ENCODE results near the gene ACSL6.

ACSL6 gene

DNA sequence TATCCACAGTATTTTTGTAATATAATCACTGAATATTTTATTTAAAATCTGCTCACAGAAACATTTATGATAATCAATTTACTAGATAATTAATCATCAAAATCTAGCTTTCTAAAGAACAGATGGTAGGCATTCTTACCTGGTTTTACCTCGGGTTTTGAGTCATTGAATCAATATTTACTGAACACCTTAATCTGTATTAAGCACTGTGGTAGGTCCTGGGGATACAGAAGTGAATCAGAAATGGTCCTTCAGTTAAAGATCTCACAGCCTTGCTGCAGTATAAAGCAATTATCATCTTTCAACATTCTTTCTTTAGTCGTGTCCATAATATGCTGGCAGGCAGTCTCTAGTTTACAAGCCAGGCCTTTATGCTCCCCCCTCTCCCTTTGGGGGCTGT lies 64.0 kb downstream of the ACSL6 start:
- Histone ChIP-seq H3K27ac (ENCODE audit: low read depth, low read length) (no peak overlapping the region), H3K27me3 (ENCODE audit: control insufficient read depth, insufficient read depth, low read length) (no peaks in the 10 kb centered on the region), H3K4me1 (ENCODE audit: control insufficient read depth, insufficient read depth, low read length) (no peaks in the 10 kb centered on the region), H3K4me3 (ENCODE audit: low read length) (no peak overlapping the region), H3K9ac (ENCODE audit: low read length) (no peak overlapping the region), H3K36me3 (ENCODE audit: control insufficient read depth, insufficient read depth, low read length) (no peaks in the 10 kb centered on the region)

DNA sequence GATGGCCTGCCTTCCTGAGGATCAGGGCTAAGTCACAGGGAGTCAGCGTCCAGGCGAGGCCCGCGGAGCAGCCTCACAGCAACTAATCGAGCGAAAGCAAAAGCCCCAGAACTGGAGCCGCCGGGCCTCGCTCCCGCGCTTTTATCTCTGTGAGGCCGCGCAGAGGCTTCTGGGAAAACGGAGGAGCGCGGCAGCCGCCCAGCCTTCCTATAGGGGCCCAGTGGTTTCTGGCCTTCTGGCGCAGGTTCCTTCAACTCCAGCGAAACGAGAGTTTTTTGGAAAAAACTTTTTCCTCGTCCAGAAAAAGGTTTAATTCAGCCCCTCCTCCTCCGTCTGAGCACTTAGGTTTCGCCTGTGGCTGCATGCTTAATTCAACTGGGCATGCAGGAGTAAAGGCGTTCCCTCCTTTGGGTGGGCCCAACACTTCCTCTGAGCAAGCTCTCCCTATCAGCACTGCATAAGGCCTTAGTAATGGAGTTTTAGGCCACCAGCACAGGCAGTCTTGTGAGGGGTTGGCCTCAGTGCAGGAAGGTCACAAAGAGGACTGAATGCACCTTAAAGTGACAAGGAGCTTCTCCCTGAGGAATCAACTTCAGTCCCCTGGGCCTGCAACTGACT lies 65.8 kb downstream of the ACSL6 start, which contains the start of gene MEIKIN:
Gene MEIKIN, minus strand, starts transcription at position 113 of the 618 bp plus-strand sequence. CDS start 158 bp downstream, outside the sequence.
- Histone ChIP-seq H3K36me3 (ENCODE audit: control insufficient read depth, insufficient read depth, low read length) (no peaks in the 10 kb centered on the region), H3K27me3 (ENCODE audit: control insufficient read depth, insufficient read depth, low read length) (no peaks in the 10 kb centered on the region), H3K27ac (ENCODE audit: low read depth, low read length) (no peak within 1 kb of the TSS), H3K4me3 (ENCODE audit: low read length) (no peak within 1 kb of the TSS), H3K9ac (ENCODE audit: low read length) (no peak within 1 kb of the TSS), H3K4me1 (ENCODE audit: control insufficient read depth, insufficient read depth, low read length) (no peaks in the 10 kb centered on the region)

DNA sequence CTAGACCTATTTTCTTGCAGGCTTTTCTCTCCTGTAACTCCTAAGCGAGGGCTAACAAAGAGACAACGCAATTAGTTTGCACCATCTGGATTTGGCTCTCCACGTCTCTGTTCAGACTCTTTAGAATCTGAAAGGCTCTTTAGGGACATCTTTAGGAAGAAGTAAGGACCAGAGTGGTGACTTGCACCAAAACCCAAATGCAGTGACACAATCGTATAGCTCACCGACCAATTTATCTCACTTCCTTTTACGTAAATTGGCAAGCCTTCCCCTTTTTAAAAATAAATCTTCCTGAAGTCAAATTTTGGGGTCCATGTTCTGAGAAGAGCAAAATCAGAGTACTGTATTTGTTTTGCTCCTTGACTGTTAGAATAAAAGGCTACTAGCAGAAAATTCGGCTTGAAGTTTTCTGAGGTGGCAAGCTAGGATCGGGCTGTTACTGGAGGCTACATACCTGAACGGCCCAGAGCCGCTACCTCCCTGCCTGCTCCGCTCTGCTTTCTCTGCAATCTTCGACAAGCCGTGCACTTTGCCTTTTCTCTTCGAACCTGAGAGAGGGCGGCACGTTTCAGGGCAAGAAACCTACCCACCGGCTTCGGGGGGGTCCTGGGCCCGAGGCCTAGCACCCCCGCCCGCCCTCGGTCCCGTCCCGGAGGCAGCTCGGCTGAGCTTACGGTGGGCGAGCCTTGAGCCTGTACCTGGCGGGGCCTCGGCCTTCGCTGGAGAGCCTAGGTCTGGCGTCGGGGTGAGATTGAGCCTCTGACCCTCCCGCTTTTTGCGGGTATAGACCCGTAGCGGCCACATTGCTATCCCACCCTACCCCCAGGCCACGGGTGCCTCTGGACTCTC lies 66.5 kb downstream of the ACSL6 start:
- no peaks in the 10 kb centered on the region for H3K36me3 ChIP-seq (ENCODE audit: control insufficient read depth, insufficient read depth, low read length)
- no peaks in the 10 kb centered on the region for H3K4me1 ChIP-seq (ENCODE audit: control insufficient read depth, insufficient read depth, low read length)
- no peak overlapping the region for H3K27ac ChIP-seq (ENCODE audit: low read depth, low read length)
- H3K27me3 ChIP-seq (ENCODE audit: control insufficient read depth, insufficient read depth, low read length), result no peaks in the 10 kb centered on the region
- H3K9ac ChIP-seq (ENCODE audit: low read length), result no peak overlapping the region
- no peak overlapping the region for H3K4me3 ChIP-seq (ENCODE audit: low read length)

DNA sequence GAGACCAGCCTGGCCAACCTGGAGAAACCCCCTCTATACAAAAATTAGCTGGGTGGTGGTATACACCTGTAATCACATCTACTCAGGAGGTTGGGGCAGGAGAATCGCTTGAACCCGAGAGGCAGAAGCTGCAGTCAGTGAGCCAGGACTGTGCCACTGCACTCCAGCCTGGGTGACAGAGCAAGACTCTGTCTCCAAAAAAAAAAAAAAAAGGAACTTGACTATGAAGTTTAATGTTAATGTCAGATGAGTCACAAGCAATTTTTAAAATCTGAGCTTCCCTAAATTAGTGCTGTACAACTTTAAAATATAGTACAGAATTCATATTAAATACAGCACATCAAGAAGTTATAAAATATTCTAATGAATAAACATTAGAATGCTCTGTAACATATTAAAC lies 67.5 kb downstream of the ACSL6 start:
- Histone ChIP-seq H3K9ac (ENCODE audit: low read length) (no peak overlapping the region), H3K4me3 (ENCODE audit: low read length) (no peak overlapping the region), H3K27me3 (ENCODE audit: control insufficient read depth, insufficient read depth, low read length) (no peaks in the 10 kb centered on the region), H3K4me1 (ENCODE audit: control insufficient read depth, insufficient read depth, low read length) (no peaks in the 10 kb centered on the region), H3K27ac (ENCODE audit: low read depth, low read length) (no peak overlapping the region), H3K36me3 (ENCODE audit: control insufficient read depth, insufficient read depth, low read length) (no peaks in the 10 kb centered on the region)

DNA sequence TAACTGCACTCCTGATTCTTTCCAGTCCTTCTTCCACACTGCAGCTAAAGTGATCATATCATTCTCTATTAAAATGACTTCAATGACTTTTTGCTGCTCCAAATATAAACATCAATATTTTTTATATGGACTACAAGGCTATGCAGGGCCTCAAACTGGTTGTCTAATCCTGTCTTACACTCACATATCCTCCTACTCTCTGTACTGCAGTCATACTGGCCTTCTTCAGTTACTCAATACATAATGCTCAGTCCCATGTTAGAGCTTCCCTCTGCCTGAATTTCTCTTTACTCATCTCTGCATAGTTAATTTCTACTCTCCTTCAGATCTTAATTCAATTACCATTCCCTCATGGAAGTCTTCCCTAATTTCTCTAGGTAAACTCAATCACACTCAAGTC lies 69.4 kb downstream of the ACSL6 start:
- Histone ChIP-seq H3K9ac (ENCODE audit: low read length) (no peak overlapping the region), H3K4me3 (ENCODE audit: low read length) (no peak overlapping the region), H3K27me3 (ENCODE audit: control insufficient read depth, insufficient read depth, low read length) (no peaks in the 10 kb centered on the region), H3K27ac (ENCODE audit: low read depth, low read length) (no peak overlapping the region), H3K4me1 (ENCODE audit: control insufficient read depth, insufficient read depth, low read length) (no peaks in the 10 kb centered on the region), H3K36me3 (ENCODE audit: control insufficient read depth, insufficient read depth, low read length) (no peaks in the 10 kb centered on the region)

DNA sequence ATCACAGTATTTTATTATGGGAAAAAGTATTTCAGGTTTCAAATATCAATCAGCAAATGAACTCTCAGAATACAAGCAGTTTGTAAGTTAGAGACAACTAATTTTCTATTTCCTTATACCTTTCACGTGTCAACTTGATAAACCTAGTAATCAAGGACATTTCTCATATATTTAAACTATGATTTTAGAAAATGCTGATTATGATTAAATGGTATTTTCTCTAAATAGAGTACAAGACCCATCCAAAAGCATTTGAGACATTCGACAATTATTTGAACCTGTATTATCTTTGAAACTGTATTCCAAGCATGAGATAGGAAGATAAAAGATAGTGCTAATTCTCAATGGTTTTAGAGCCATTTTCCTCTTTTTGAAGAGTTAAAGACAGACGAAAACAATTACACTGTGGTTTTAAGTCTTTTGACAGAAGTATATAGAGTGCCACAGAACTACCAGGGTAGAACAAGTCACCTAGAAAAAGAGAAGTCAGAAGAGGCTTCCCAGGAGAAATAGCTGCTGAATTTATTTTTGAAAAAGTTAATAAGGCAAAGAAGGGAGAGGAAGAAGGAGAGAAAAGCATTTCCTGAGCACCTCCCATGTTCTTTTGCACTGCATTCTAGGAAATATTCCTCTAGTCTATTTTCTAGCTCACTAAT lies 71.6 kb downstream of the ACSL6 start:
- no peak overlapping the region for H3K4me3 ChIP-seq (ENCODE audit: low read length)
- no peak overlapping the region for H3K9ac ChIP-seq (ENCODE audit: low read length)
- H3K27ac ChIP-seq (ENCODE audit: low read depth, low read length), result no peak overlapping the region
- no peaks in the 10 kb centered on the region for H3K4me1 ChIP-seq (ENCODE audit: control insufficient read depth, insufficient read depth, low read length)
- H3K36me3 ChIP-seq (ENCODE audit: control insufficient read depth, insufficient read depth, low read length), result no peaks in the 10 kb centered on the region
- H3K27me3 ChIP-seq (ENCODE audit: control insufficient read depth, insufficient read depth, low read length), result no peaks in the 10 kb centered on the region

DNA sequence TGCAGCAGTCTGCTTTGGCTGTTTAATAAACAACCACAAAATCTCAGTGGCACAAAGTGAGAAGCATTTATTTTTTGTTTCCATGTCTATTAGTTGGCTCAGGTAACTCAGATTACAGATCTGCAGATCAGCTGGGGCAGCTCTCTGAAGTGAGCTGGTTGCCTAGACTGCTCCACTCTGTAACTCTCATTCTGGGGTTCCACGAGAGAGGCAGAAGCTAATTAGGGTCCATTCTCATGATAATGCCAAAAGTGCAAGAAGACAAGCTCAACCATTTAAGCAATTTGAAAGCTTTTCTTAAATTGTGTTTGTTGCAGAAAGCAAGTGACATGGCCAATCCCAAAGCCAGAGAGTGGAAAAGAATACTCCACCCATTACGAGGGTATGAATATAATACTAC lies 79.2 kb downstream of the ACSL6 start:
- H3K4me1 ChIP-seq (ENCODE audit: control insufficient read depth, insufficient read depth, low read length), result no peaks in the 10 kb centered on the region
- H3K36me3 ChIP-seq (ENCODE audit: control insufficient read depth, insufficient read depth, low read length), result no peaks in the 10 kb centered on the region
- H3K9ac ChIP-seq (ENCODE audit: low read length), result no peak overlapping the region
- H3K27me3 ChIP-seq (ENCODE audit: control insufficient read depth, insufficient read depth, low read length), result no peaks in the 10 kb centered on the region
- no peak overlapping the region for H3K27ac ChIP-seq (ENCODE audit: low read depth, low read length)
- H3K4me3 ChIP-seq (ENCODE audit: low read length), result no peak overlapping the region

DNA sequence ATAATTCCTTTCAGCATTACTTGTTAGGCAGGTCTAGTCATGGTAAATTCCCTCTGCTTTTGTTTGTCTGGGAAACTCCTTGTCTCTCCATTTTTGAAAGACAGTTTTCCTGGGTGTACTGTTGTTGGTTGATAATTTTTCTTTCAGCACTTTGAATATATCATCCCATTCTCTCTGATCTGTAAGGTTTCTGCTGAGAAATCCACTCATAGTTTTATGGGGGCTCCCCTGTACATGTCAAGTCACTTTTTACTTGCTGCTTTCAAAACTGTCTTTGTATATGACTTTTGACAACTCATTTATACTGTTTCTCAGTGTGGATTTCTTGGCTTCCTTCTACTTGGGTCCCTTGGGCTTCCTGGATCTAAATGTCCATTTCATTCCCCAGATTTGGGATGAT lies 82.5 kb downstream of the ACSL6 start:
- Histone ChIP-seq H3K27me3 (ENCODE audit: control insufficient read depth, insufficient read depth, low read length) (no peaks in the 10 kb centered on the region), H3K4me1 (ENCODE audit: control insufficient read depth, insufficient read depth, low read length) (no peaks in the 10 kb centered on the region), H3K4me3 (ENCODE audit: low read length) (no peak overlapping the region), H3K36me3 (ENCODE audit: control insufficient read depth, insufficient read depth, low read length) (no peaks in the 10 kb centered on the region), H3K9ac (ENCODE audit: low read length) (no peak overlapping the region), H3K27ac (ENCODE audit: low read depth, low read length) (no peak overlapping the region)

DNA sequence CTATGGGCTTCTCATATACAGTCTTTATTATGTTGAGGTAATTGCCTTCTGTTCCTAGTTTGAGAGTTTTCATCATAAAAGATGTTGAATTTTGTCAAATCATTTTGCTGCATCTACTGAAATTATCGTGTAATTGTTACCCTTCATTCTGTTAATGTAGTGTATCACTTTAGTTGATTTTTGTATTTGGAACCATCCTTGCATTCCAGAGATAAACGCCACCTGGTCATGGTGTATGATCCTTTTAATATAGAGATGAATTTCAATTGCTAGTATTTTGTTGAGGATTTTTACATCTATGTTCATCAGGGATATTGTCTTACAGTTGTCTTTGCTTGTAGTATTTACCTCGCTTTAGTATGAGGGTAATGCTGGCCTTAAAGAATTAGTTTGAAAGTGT lies 85.3 kb downstream of the ACSL6 start:
- H3K36me3 ChIP-seq (ENCODE audit: control insufficient read depth, insufficient read depth, low read length), result no peaks in the 10 kb centered on the region
- no peaks in the 10 kb centered on the region for H3K27me3 ChIP-seq (ENCODE audit: control insufficient read depth, insufficient read depth, low read length)
- H3K9ac ChIP-seq (ENCODE audit: low read length), result no peak overlapping the region
- H3K4me3 ChIP-seq (ENCODE audit: low read length), result no peak overlapping the region
- no peaks in the 10 kb centered on the region for H3K4me1 ChIP-seq (ENCODE audit: control insufficient read depth, insufficient read depth, low read length)
- H3K27ac ChIP-seq (ENCODE audit: low read depth, low read length), result no peak overlapping the region

DNA sequence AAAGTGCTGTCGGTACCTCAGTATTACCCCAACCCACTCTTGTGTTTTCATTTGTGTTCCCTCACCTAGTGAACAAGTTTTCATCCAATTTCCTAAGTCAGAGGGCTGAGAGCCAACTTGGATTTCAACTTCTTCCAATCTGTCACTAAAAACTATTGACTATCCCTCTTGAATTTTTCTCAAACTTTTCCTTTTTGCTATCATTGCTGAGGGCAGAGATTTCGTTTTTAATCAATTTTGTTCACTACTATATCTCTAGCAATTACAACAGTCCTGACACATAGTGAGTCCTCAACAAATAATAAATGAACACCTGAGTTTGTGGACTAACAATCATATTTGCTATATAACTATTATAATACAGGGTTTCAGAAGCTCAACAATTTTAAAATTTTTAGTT lies 95.0 kb downstream of the ACSL6 start:
- H3K4me1 ChIP-seq (ENCODE audit: control insufficient read depth, insufficient read depth, low read length), result no peaks in the 10 kb centered on the region
- no peak overlapping the region for H3K27ac ChIP-seq (ENCODE audit: low read depth, low read length)
- H3K4me3 ChIP-seq (ENCODE audit: low read length), result no peak overlapping the region
- H3K36me3 ChIP-seq (ENCODE audit: control insufficient read depth, insufficient read depth, low read length), result no peaks in the 10 kb centered on the region
- H3K27me3 ChIP-seq (ENCODE audit: control insufficient read depth, insufficient read depth, low read length), result no peaks in the 10 kb centered on the region
- no peak overlapping the region for H3K9ac ChIP-seq (ENCODE audit: low read length)

DNA sequence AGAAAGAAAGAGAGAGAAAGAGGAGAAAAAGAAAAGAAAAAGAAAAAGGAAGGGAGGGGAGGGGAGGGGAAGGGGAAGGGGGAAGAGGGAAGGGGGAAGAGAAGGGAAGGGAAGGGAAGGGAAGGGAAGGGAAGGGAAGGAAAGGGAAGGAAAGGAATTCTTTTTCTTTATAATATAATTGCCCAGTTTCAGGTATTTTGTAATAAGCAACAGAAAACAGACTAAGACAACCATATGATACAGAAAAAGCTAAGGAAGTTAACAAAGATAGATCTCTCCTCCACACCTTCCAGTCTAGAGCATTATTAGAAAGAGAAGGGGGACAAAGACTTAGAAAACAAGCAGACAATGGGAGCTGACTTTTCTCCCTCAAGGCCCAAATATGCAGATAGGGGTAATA lies 97.0 kb downstream of the ACSL6 start:
- no peaks in the 10 kb centered on the region for H3K27me3 ChIP-seq (ENCODE audit: control insufficient read depth, insufficient read depth, low read length)
- no peak overlapping the region for H3K9ac ChIP-seq (ENCODE audit: low read length)
- H3K4me1 ChIP-seq (ENCODE audit: control insufficient read depth, insufficient read depth, low read length), result no peaks in the 10 kb centered on the region
- no peaks in the 10 kb centered on the region for H3K36me3 ChIP-seq (ENCODE audit: control insufficient read depth, insufficient read depth, low read length)
- no peak overlapping the region for H3K27ac ChIP-seq (ENCODE audit: low read depth, low read length)
- H3K4me3 ChIP-seq (ENCODE audit: low read length), result no peak overlapping the region

DNA sequence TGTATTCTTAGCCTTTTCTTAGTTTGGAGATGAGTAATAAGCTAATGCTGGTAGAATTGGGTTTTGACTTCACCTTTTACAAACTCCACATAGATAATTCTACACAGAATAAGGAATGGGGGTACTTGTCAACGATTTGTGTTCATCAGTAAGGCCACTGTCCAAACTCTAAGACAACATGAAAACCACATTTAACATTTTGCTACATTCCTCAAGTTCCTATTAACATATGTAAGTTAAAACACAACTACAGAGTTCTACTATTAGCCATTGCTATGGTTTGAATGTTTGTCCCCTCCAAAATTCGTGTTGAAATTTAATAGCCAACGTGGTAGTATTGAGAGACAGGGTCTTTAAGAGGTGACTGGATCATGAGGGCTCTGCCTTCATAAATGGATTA lies 97.9 kb downstream of the ACSL6 start:
- Histone ChIP-seq H3K27ac (ENCODE audit: low read depth, low read length) (no peak overlapping the region), H3K27me3 (ENCODE audit: control insufficient read depth, insufficient read depth, low read length) (no peaks in the 10 kb centered on the region), H3K36me3 (ENCODE audit: control insufficient read depth, insufficient read depth, low read length) (no peaks in the 10 kb centered on the region), H3K9ac (ENCODE audit: low read length) (no peak overlapping the region), H3K4me1 (ENCODE audit: control insufficient read depth, insufficient read depth, low read length) (no peaks in the 10 kb centered on the region), H3K4me3 (ENCODE audit: low read length) (no peak overlapping the region)

All from rectal smooth muscle tissue (tissue), 1 donor.